Nephron progenitor cell (in vitro differentiated cells): ENCODE data around the gene HOXC6.
A peak's percentile ranks its signal among the peaks of the same experiment; 100 is the strongest.

Experiments used
- DNase-seq: peaks from one replicate; pipeline ENCODE4 v3.0.0; 2021
- H3K27ac Mint-ChIP-seq: 2 replicates; pipeline ENCODE4 v1.8.0; 2021; ENCODE audit warnings: mild to moderate bottlenecking, moderate library complexity, mixed read lengths
- H3K27me3 Mint-ChIP-seq: 2 replicates; pipeline ENCODE4 v1.8.0; 2021; ENCODE audit warnings: mild to moderate bottlenecking, low read depth, mixed read lengths; ENCODE audit not compliant: poor library complexity
- H3K36me3 Mint-ChIP-seq: 2 replicates; pipeline ENCODE4 v1.8.0; 2021; ENCODE audit warnings: low read depth, mixed read lengths
- H3K4me1 Mint-ChIP-seq: 2 replicates; pipeline ENCODE4 v1.8.0; 2021; ENCODE audit warnings: mixed read lengths
- H3K4me3 Mint-ChIP-seq: 2 replicates; pipeline ENCODE4 v1.8.0; 2021; ENCODE audit warnings: mild to moderate bottlenecking, moderate library complexity, mixed read lengths
- H3K9me3 Mint-ChIP-seq: 2 replicates; pipeline ENCODE4 v1.8.0; 2021; ENCODE audit warnings: mild to moderate bottlenecking, moderate library complexity, mixed read lengths
- CTCF ChIP-seq: fragments of 200-600 bp; sonication (generic); IDR thresholded peaks from 2 replicates; pipeline ENCODE4 v1.5.0; 2021; ENCODE audit warnings: antibody characterized with exemption

Gene HOXC6

GRCh38 chr12:53981634-53982565, 46.3 kb upstream of the HOXC6 start:
- H3K27me3 Mint-ChIP-seq, result peaks cover 74% of the 10 kb centered on the region
- H3K9me3 Mint-ChIP-seq, result no peaks in the 10 kb centered on the region
- TF ChIP-seq CTCF, result no peak
- peak overlapping the region; percentile 81 for H3K27ac Mint-ChIP-seq
- peaks cover 8% of the 10 kb centered on the region for H3K36me3 Mint-ChIP-seq
- DNase-seq, result no peak
- H3K4me1 Mint-ChIP-seq, result peaks cover 78% of the 10 kb centered on the region
- H3K4me3 Mint-ChIP-seq, result peak overlapping the region; percentile 98

GRCh38 chr12:53982648-53983567, 45.3 kb upstream of the HOXC6 start:
- H3K27ac Mint-ChIP-seq, result peak overlapping the region; percentile 95
- peaks cover 71% of the 10 kb centered on the region for H3K27me3 Mint-ChIP-seq
- TF ChIP-seq CTCF, result no peak
- no peak for DNase-seq
- H3K4me1 Mint-ChIP-seq, result peaks cover 78% of the 10 kb centered on the region
- peak overlapping the region; percentile 98 for H3K4me3 Mint-ChIP-seq
- no peaks in the 10 kb centered on the region for H3K9me3 Mint-ChIP-seq
- peaks cover 18% of the 10 kb centered on the region for H3K36me3 Mint-ChIP-seq

- TF ChIP-seq CTCF, result no peak
- no peak for DNase-seq
- Mint-ChIP-seq H3K27me3 (peaks cover 64% of the 10 kb centered on the region), H3K4me1 (peaks cover 78% of the 10 kb centered on the region), H3K9me3 (no peaks in the 10 kb centered on the region), H3K36me3 (peaks cover 24% of the 10 kb centered on the region), H3K27ac (peak overlapping the region; percentile 95), H3K4me3 (peak overlapping the region; percentile 98)
Measured at GRCh38 chr12:53983568-53983949, 44.7 kb upstream of the HOXC6 start.

- H3K36me3 Mint-ChIP-seq, result peaks cover 28% of the 10 kb centered on the region
- no peak for DNase-seq
- peak overlapping the region; percentile 98 for H3K4me3 Mint-ChIP-seq
- TF ChIP-seq CTCF, result no peak
- peak overlapping the region; percentile 95 for H3K27ac Mint-ChIP-seq
- no peaks in the 10 kb centered on the region for H3K9me3 Mint-ChIP-seq
- H3K27me3 Mint-ChIP-seq, result peaks cover 59% of the 10 kb centered on the region
- peaks cover 78% of the 10 kb centered on the region for H3K4me1 Mint-ChIP-seq
Measured at GRCh38 chr12:53983950-53984572, 44.2 kb upstream of the HOXC6 start.

- H3K36me3 Mint-ChIP-seq, result peaks cover 38% of the 10 kb centered on the region
- peak; percentile 60 for TF ChIP-seq CTCF
- H3K4me3 Mint-ChIP-seq, result peak within 1 kb of the TSS; percentile 98
- H3K27me3 Mint-ChIP-seq, result peaks cover 49% of the 10 kb centered on the region
- peaks cover 78% of the 10 kb centered on the region for H3K4me1 Mint-ChIP-seq
- DNase-seq, result peak; percentile 98
- no peaks in the 10 kb centered on the region for H3K9me3 Mint-ChIP-seq
- peak within 1 kb of the TSS; percentile 96 for H3K27ac Mint-ChIP-seq
Measured at GRCh38 chr12:53984901-53985691, 43.1 kb upstream of the HOXC6 start, which contains the start of gene HOXC10. Gene HOXC10 (plus strand): TSS chr12:53985146. CDS start chr12:53985260, 114 bp downstream.
